SJCRH30 (cell line): ENCODE results near the gene RSPH10B2. TPM values are rescaled to one million over a fixed set of nuclear protein-coding genes. Genes with fewer than 3 reads are reported as not detected.
"Not testable (repeated sequence)": the region's sequence is repeated elsewhere in the genome, so short reads cannot be mapped to it uniquely, and the experiment has no call there.

ENCODE experiments used
- DNase-seq, 2 experiments: peaks; one replicate each; pipeline ENCODE4 v3.0.0-alpha.2; 2015 to 2020
- H3K27ac ChIP-seq: fragments of 250-450 bp; sonication (Bioruptor Pico); 2 replicates; pipeline ENCODE4 v1.5.1; 2020; ENCODE audit warnings: mild to moderate bottlenecking, moderate library complexity
- H3K27me3 ChIP-seq: fragments of 250-450 bp; sonication (Bioruptor Pico); 2 replicates; pipeline ENCODE4 v1.5.1; 2020; ENCODE audit warnings: mild to moderate bottlenecking, moderate library complexity
- H3K36me3 ChIP-seq: fragments of 250-450 bp; sonication (Bioruptor Pico); 2 replicates; pipeline ENCODE4 v1.5.1; 2020; ENCODE audit warnings: mild to moderate bottlenecking, moderate library complexity
- H3K4me1 ChIP-seq: fragments of 250-450 bp; sonication (Bioruptor Pico); 2 replicates; pipeline ENCODE4 v1.5.1; 2020; ENCODE audit warnings: mild to moderate bottlenecking, moderate library complexity
- H3K4me3 ChIP-seq: fragments of 250-450 bp; sonication (Bioruptor Pico); 2 replicates; pipeline ENCODE4 v1.5.1; 2020; ENCODE audit warnings: mild to moderate bottlenecking, moderate library complexity
- H3K9me3 ChIP-seq: fragments of 250-450 bp; sonication (Bioruptor Pico); replicated peaks from 2 replicates; pipeline ENCODE4 v1.5.1; 2020; ENCODE audit warnings: mild to moderate bottlenecking, moderate library complexity
- total RNA-seq: library from RNA; depleted of rRNA; stranded (reverse); fragments of >200 nt; shearing (Covaris generic); gene quantifications from 2 replicates; pipeline ENCODE4 v1.2.3, GENCODE V29; 2014

The RSPH10B2 gene
- total RNA-seq, 1 experiment from 2014 or later: 0.18 TPM

- not testable (repeated sequence) for H3K4me1 ChIP-seq, H3K4me3 ChIP-seq, H3K27me3 ChIP-seq, H3K9me3 ChIP-seq, H3K27ac ChIP-seq, DNase-seq, H3K36me3 ChIP-seq
Observed at GRCh38 chr7:6813011-6813410, 59.1 kb downstream of the RSPH10B2 start.

DNA sequence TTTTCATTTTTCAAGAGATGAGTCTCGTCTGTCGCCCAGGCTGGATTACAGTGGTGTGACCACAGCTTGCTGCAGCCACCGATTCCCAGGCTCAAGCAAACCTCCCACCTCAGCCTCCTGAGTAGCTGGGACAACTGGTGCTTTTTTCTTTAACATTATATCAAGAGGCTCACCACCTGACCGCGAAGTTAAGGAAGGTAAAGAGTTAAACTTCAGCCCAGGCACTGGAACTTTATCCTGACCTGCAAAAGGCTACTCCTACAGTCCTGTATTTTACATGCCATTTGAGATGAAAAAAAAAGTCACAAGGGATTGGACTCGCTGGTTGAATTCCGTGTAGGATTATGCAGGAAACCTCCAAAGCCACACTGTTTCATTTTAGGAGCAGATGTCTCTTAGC, 61.6 kb downstream of the RSPH10B2 start:
- H3K36me3 ChIP-seq: peaks cover 13% of the 10 kb centered on the region
- H3K4me1 ChIP-seq, H3K27me3 ChIP-seq, H3K4me3 ChIP-seq, H3K9me3 ChIP-seq: not testable (repeated sequence)
- peak overlapping the region; percentile 72 for H3K27ac ChIP-seq
- DNase-seq: peak; percentile 68 to 85

DNA sequence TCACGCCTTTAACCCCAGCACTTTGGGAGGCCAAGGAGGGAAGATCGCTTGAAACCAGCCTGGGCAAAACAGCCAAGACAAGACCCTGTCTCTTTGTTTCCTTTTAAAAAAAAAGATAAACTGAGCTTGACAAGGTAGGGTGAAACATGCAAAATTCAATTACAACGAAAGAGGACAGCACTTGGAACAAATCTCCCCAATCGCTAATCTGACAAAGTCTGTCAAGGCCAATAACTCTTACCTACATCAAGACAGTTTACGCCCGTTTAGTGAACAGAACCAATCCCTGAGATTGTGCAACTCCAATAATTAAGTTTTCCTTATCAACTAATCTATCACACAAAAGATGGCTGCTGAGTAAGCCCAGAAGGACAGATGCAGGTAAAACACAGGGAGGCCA, 67.7 kb downstream of the RSPH10B2 start:
- H3K27me3 ChIP-seq, H3K27ac ChIP-seq, H3K4me3 ChIP-seq, H3K9me3 ChIP-seq, H3K4me1 ChIP-seq, DNase-seq, H3K36me3 ChIP-seq: not testable (repeated sequence)

DNA sequence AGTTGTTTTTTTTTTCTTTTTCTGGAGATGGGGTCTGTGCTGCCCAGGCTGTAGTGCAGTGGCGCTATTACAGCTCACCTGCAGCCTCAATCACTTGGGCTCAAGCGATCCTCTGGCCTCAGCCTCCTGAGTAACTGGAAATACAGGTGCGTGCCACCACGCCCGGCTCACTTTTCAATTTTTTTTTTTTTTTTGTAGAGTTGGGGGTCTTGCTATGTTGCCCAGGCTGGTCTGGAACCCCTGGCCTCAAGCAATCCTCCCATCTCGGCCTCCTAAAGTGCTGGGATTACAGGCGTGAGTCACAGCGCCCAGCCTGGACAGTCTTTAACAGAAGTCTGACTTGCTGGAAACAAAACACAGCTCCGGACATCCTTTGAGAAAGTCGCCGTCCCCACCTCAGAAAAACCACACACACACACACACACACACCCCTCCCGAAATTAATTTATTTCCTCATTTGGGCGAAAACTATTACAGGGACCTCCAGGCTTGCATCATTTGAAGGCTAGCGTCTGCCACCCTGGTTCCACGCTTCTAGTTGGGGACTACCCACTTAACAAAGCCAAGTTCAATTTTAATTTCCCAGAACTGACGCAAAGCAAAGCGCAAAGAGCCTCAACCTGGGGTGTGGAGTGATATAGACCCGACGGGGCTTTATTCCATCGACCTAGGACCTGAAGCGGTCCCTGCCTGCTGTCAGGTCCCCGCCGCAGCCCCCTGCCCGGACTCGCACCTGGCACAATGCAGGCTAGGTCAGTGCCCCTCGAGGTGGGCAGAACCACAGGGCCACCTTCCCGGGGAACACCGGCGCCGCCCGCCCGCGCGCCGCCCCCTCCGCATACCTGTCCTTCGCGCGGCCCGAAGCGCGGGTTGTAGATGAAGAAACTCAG, 71.6 kb downstream of the RSPH10B2 start:
- not testable (repeated sequence) for H3K27ac ChIP-seq, H3K4me1 ChIP-seq, H3K36me3 ChIP-seq, H3K27me3 ChIP-seq, H3K9me3 ChIP-seq, DNase-seq
- peak overlapping the region; percentile 74 for H3K4me3 ChIP-seq

DNA sequence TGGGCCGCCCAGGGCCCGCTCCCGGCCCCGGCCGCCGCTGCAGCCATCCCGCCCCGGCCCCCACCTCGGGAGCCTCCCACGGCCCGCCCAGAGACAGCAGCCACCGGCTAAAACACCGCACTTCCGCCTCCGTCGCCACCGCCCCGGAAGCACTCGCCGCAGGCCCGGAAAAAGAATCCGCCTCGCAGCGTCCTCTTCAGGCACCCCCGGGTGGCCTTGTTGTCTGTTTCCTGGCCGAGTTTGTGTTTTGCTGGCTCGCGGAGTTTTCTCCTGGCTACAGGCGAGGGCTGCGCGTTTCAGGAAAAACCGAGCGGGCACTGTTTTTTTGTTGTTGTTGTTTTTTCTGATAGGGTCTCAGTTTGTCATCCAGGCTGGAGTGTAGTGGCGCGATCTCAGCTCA, 72.2 kb downstream of the RSPH10B2 start, which contains the start of gene CCZ1B:
CCZ1B (minus strand) TSS at position 125 of the 400 bp plus-strand sequence; CDS start at position 47, 78 bp downstream.
- not testable (repeated sequence) for H3K27me3 ChIP-seq, H3K9me3 ChIP-seq, H3K36me3 ChIP-seq, H3K4me1 ChIP-seq
- Histone ChIP-seq H3K27ac (peak within 1 kb of the TSS; percentile 51; the same call in 1 of the 2 replicates), H3K4me3 (peak within 1 kb of the TSS; percentile 74)
- peak; percentile 84 to 87 for DNase-seq

DNA sequence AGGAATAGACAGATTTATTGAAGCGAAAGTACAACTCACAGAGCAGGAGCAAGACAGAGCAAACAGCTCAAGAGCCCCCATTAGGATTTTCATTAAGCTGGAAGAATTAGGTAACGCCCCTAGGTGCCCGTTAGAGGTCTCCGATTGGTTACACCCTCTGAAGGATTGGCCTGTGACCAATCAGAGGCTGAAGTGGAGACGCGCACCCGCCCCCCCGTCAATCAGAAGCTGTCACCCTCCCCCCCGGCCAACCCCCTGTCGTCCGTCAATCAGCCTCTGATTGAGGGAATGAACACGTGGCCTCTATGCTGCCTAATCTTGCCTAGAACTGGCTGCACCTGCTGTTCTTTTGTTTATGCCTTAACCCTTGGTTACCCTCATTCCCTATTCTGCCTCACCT, 73.3 kb downstream of the RSPH10B2 start:
- peak; percentile 34 to 38 for DNase-seq
- H3K27me3 ChIP-seq, H3K4me1 ChIP-seq, H3K27ac ChIP-seq, H3K4me3 ChIP-seq, H3K36me3 ChIP-seq, H3K9me3 ChIP-seq: not testable (repeated sequence)

- H3K27ac ChIP-seq, H3K36me3 ChIP-seq, H3K9me3 ChIP-seq, H3K4me1 ChIP-seq, H3K27me3 ChIP-seq, H3K4me3 ChIP-seq, DNase-seq: not testable (repeated sequence)
Observed at GRCh38 chr7:6829616-6830015, 75.7 kb downstream of the RSPH10B2 start.

DNA sequence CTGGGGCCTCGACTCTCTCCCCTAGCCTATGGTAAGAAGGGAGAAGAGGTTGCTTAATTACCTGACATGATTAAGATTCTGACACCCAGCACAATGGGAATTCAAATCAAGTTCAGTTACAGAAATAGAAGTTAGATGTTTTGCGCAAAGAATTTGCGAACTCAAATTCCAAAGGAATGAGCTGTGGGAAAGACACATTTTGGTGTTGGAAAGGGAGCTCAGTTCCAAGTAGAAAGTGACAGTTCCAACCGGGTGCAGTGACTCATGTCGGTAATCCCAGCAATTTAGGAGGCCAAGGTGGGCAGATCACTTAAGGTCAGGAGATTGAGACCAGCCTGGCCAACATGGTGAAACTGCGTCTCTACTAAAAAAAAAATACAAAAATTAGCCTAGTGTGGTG, 76.1 kb downstream of the RSPH10B2 start:
- not testable (repeated sequence) for H3K4me1 ChIP-seq, H3K4me3 ChIP-seq, H3K36me3 ChIP-seq, H3K27ac ChIP-seq, H3K9me3 ChIP-seq, DNase-seq, H3K27me3 ChIP-seq

- Histone ChIP-seq H3K4me1 (peaks cover 4% of the 10 kb centered on the region; the same call in 1 of the 2 replicates), H3K9me3 (no peaks in the 10 kb centered on the region; the same call in none of the 2 replicates), H3K27ac (no peak overlapping the region), H3K27me3 (no peaks in the 10 kb centered on the region), H3K36me3 (no peaks in the 10 kb centered on the region), H3K4me3 (no peak overlapping the region)
- DNase-seq: no peak
Observed at GRCh38 chr7:6831018-6831725, 77.3 kb downstream of the RSPH10B2 start.

- Histone ChIP-seq H3K4me1 (peaks cover 4% of the 10 kb centered on the region; the same call in 1 of the 2 replicates), H3K27ac (no peak overlapping the region), H3K27me3 (no peaks in the 10 kb centered on the region), H3K36me3 (no peaks in the 10 kb centered on the region), H3K9me3 (no peaks in the 10 kb centered on the region; the same call in none of the 2 replicates), H3K4me3 (no peak overlapping the region)
- no peak for DNase-seq
Observed at GRCh38 chr7:6833636-6834035, 79.7 kb downstream of the RSPH10B2 start.

- H3K4me1 ChIP-seq, H3K27ac ChIP-seq, H3K4me3 ChIP-seq, H3K9me3 ChIP-seq, H3K36me3 ChIP-seq, H3K27me3 ChIP-seq: not testable (repeated sequence)
- DNase-seq: peak; percentile 23 to 29
Observed at GRCh38 chr7:6835521-6835920, 81.6 kb downstream of the RSPH10B2 start.

DNA sequence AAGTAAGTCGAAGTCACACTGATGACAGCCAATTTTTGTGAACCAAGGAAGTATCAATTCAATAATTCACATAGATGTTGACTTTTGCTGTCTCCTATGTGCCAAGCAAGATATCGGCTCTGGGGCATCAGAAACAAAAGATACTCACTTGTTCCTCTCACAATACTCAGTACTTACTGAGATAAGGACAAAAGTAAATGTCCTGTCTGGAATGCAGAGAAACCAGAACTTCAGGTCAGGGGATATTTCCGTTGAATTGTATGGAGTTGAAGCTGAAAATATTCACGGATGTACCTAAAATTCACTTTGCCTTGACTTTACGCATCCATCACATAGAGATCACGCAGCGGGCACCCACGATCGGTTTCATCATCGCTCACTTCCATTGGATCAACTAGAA, 83.2 kb downstream of the RSPH10B2 start:
- not testable (repeated sequence) for H3K4me1 ChIP-seq, H3K4me3 ChIP-seq, H3K27me3 ChIP-seq, DNase-seq, H3K36me3 ChIP-seq, H3K9me3 ChIP-seq, H3K27ac ChIP-seq

DNA sequence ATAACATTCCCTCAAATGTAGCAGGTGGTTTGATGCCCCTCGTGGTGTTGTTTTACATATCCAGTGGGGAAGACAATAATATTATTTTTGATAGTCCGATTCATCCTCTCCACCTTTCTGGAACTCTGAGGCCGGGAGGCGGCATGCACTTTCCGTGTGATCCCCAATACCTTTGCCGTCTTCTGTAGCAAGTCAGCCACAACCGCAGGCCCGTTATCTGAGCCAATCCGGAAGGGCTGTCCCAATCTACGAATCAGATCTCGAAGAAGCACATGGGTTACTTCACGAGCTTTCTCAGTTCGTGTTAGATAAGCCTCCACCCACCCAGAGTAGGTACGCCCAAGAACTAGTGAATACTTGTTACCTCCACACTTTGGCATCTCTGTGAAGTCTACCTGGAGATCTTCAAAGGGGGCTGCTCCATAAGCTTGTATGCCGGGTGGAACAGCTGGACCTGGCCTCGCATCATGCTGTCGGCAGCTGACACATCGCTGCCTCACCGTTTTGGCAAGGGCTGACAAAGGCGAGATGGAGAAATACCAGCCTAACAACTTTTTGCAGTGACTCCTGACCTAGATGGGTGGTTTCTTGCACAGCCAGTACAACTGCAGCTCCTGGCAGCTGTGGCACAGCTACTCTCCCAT, 88.5 kb downstream of the RSPH10B2 start:
- not testable (repeated sequence) for H3K4me1 ChIP-seq, H3K27me3 ChIP-seq, H3K27ac ChIP-seq, H3K9me3 ChIP-seq, H3K4me3 ChIP-seq, H3K36me3 ChIP-seq, DNase-seq

DNA sequence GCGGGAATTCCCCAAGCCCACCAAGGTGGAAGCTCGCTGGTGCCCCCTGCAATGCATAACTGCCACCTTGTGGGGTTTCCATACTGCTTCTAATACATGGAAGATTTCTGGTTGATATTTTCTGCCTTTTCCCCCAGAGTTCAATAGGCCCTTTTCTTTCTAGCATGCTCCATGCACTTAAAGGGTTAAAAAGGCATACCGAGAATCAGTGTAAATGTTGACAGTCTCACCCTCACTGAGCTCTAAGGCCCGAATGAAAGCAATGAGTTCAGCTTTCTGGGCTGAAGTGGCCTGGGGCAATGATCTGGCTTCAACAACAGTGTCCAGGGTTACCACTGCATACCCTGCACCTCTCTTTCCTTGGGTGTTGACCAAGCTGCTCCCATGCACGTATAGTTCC, 89.2 kb downstream of the RSPH10B2 start:
- not testable (repeated sequence) for H3K4me1 ChIP-seq, H3K9me3 ChIP-seq, H3K4me3 ChIP-seq, DNase-seq, H3K36me3 ChIP-seq, H3K27me3 ChIP-seq, H3K27ac ChIP-seq

- not testable (repeated sequence) for H3K4me1 ChIP-seq, H3K36me3 ChIP-seq, H3K9me3 ChIP-seq, DNase-seq, H3K27me3 ChIP-seq, H3K27ac ChIP-seq, H3K4me3 ChIP-seq
Observed at GRCh38 chr7:6843654-6844053, 89.8 kb downstream of the RSPH10B2 start.
